T-helper 17 cell (primary cell): ENCODE data around the gene SH3BP4. TPM values are rescaled to one million over a fixed set of nuclear protein-coding genes. Genes with fewer than 3 reads are reported as not detected.
"Not testable (repeated sequence)": the region's sequence is repeated elsewhere in the genome, so short reads cannot be mapped to it uniquely, and the experiment has no call there.

Source experiments
- ATAC-seq: fragments of 150-1000 bp; cut with Tn5 transposase; 2 replicates; pipeline ENCODE4 v1.10.0; 2021; ENCODE audit warnings: mild to moderate bottlenecking, moderate library complexity
- DNase-seq, 3 donors: peaks; one replicate each; pipeline versions ENCODE4 v3.0.0 to v3.0.0-alpha.2; 2020 to 2021
- H3K9me3 ChIP-seq: one replicate; pipeline ENCODE4 v1.7.0; 2013; ENCODE audit warnings: low read length, mild to moderate bottlenecking; ENCODE audit not compliant: control insufficient read depth, poor library complexity, severe bottlenecking
- H3K27ac Mint-ChIP-seq: one replicate; pipeline ENCODE4 v1.8.0; 2022; ENCODE audit warnings: mild to moderate bottlenecking, moderate library complexity, mixed read lengths
- H3K27me3 Mint-ChIP-seq: one replicate; pipeline ENCODE4 v1.8.0; 2022; ENCODE audit warnings: mixed read lengths
- H3K36me3 Mint-ChIP-seq: one replicate; pipeline ENCODE4 v1.8.0; 2022; ENCODE audit warnings: low read depth, mixed read lengths
- H3K4me1 Mint-ChIP-seq: one replicate; pipeline ENCODE4 v1.8.0; 2022; ENCODE audit warnings: mild to moderate bottlenecking, mixed read lengths
- H3K4me3 Mint-ChIP-seq: one replicate; pipeline ENCODE4 v1.8.0; 2022; ENCODE audit warnings: mild to moderate bottlenecking, moderate library complexity, mixed read lengths
- total RNA-seq, 4 donors: library from RNA in 2 of 4; stranded (reverse) in 2 of 4; gene quantifications; one replicate each; pipeline ENCODE4 v1.2.3 and lab custom pipeline; 2022 to 2026

Gene SH3BP4
- total RNA-seq, 2 donors from 2014 or later: 0.15 to 0.94 TPM

GRCh38 chr2:235057616-235058015, 105.8 kb downstream of the SH3BP4 start:
- not testable (repeated sequence) for H3K36me3 Mint-ChIP-seq, H3K9me3 ChIP-seq, DNase-seq, H3K4me1 Mint-ChIP-seq, H3K27ac Mint-ChIP-seq, ATAC-seq, H3K4me3 Mint-ChIP-seq
- H3K27me3 Mint-ChIP-seq: peaks cover 58% of the 10 kb centered on the region

GRCh38 chr2:235059161-235059560, 107.3 kb downstream of the SH3BP4 start:
- H3K36me3 Mint-ChIP-seq: no peaks in the 10 kb centered on the region
- no peaks in the 10 kb centered on the region for H3K9me3 ChIP-seq
- H3K27me3 Mint-ChIP-seq: peaks cover 64% of the 10 kb centered on the region
- H3K4me3 Mint-ChIP-seq: no peak overlapping the region
- H3K4me1 Mint-ChIP-seq: no peaks in the 10 kb centered on the region
- no peak for DNase-seq
- no peak for ATAC-seq
- H3K27ac Mint-ChIP-seq: no peak overlapping the region

- Mint-ChIP-seq H3K4me1 (peaks cover 2% of the 10 kb centered on the region), H3K36me3 (no peaks in the 10 kb centered on the region), H3K27ac (no peak overlapping the region), H3K4me3 (no peak overlapping the region), H3K27me3 (peaks cover 54% of the 10 kb centered on the region)
- DNase-seq: no peak
- ATAC-seq: no peak
- H3K9me3 ChIP-seq: no peaks in the 10 kb centered on the region
These were observed 109.8 kb downstream of the SH3BP4 start for GRCh38 chr2:235061656-235062055.

- Mint-ChIP-seq H3K36me3 (no peaks in the 10 kb centered on the region), H3K4me3 (no peak overlapping the region), H3K27me3 (peaks cover 57% of the 10 kb centered on the region), H3K4me1 (peaks cover 2% of the 10 kb centered on the region), H3K27ac (no peak overlapping the region)
- DNase-seq (no peak), ATAC-seq (no peak)
- no peaks in the 10 kb centered on the region for H3K9me3 ChIP-seq
These were observed 111.7 kb downstream of the SH3BP4 start for GRCh38 chr2:235063471-235063961.

GRCh38 chr2:235064976-235065375, 113.2 kb downstream of the SH3BP4 start:
- Mint-ChIP-seq H3K36me3 (no peaks in the 10 kb centered on the region), H3K27ac (no peak overlapping the region), H3K4me3 (no peak overlapping the region), H3K27me3 (peaks cover 56% of the 10 kb centered on the region), H3K4me1 (peaks cover 2% of the 10 kb centered on the region)
- no peaks in the 10 kb centered on the region for H3K9me3 ChIP-seq
- ATAC-seq (no peak), DNase-seq (no peak)

- no peak for ATAC-seq
- Mint-ChIP-seq H3K27ac (no peak overlapping the region), H3K27me3 (peaks cover 50% of the 10 kb centered on the region), H3K36me3 (no peaks in the 10 kb centered on the region), H3K4me1 (peaks cover 2% of the 10 kb centered on the region), H3K4me3 (no peak overlapping the region)
- H3K9me3 ChIP-seq: no peaks in the 10 kb centered on the region
- no peak for DNase-seq
These were observed 114.7 kb downstream of the SH3BP4 start for GRCh38 chr2:235066490-235066889.

- H3K27ac Mint-ChIP-seq: no peak overlapping the region
- no peaks in the 10 kb centered on the region for H3K9me3 ChIP-seq
- DNase-seq: no peak
- peaks cover 50% of the 10 kb centered on the region for H3K27me3 Mint-ChIP-seq
- ATAC-seq: no peak
- H3K4me3 Mint-ChIP-seq: no peak overlapping the region
- H3K4me1 Mint-ChIP-seq: peaks cover 2% of the 10 kb centered on the region
- H3K36me3 Mint-ChIP-seq: no peaks in the 10 kb centered on the region
These were observed 115.1 kb downstream of the SH3BP4 start for GRCh38 chr2:235066895-235067294.

GRCh38 chr2:235068701-235069100, 116.9 kb downstream of the SH3BP4 start:
- Mint-ChIP-seq H3K27ac (no peak overlapping the region), H3K4me3 (no peak overlapping the region), H3K27me3 (peaks cover 40% of the 10 kb centered on the region), H3K4me1 (peaks cover 2% of the 10 kb centered on the region), H3K36me3 (no peaks in the 10 kb centered on the region)
- no peaks in the 10 kb centered on the region for H3K9me3 ChIP-seq
- no peak for ATAC-seq
- no peak for DNase-seq

GRCh38 chr2:235070063-235070706, 118.4 kb downstream of the SH3BP4 start:
- no peaks in the 10 kb centered on the region for H3K9me3 ChIP-seq
- no peak for ATAC-seq
- Mint-ChIP-seq H3K4me1 (no peaks in the 10 kb centered on the region), H3K36me3 (no peaks in the 10 kb centered on the region), H3K27me3 (peaks cover 28% of the 10 kb centered on the region), H3K27ac (no peak overlapping the region), H3K4me3 (no peak overlapping the region)
- DNase-seq: no peak

GRCh38 chr2:235073868-235074413, 122.1 kb downstream of the SH3BP4 start:
- peaks cover 20% of the 10 kb centered on the region for H3K27me3 Mint-ChIP-seq
- H3K9me3 ChIP-seq: no peaks in the 10 kb centered on the region
- H3K36me3 Mint-ChIP-seq: no peaks in the 10 kb centered on the region
- ATAC-seq (no peak), DNase-seq (no peak)
- H3K4me1 Mint-ChIP-seq: no peaks in the 10 kb centered on the region
- H3K4me3 Mint-ChIP-seq: no peak overlapping the region
- H3K27ac Mint-ChIP-seq: no peak overlapping the region

- H3K36me3 Mint-ChIP-seq: no peaks in the 10 kb centered on the region
- H3K27ac Mint-ChIP-seq: no peak overlapping the region
- H3K9me3 ChIP-seq: no peaks in the 10 kb centered on the region
- no peak for DNase-seq
- no peak for ATAC-seq
- no peaks in the 10 kb centered on the region for H3K4me1 Mint-ChIP-seq
- H3K27me3 Mint-ChIP-seq: peaks cover 1% of the 10 kb centered on the region
- H3K4me3 Mint-ChIP-seq: no peak overlapping the region
These were observed 125.2 kb downstream of the SH3BP4 start for GRCh38 chr2:235077046-235077445.

GRCh38 chr2:235078182-235078581, 126.4 kb downstream of the SH3BP4 start:
- Mint-ChIP-seq H3K4me3 (no peak overlapping the region), H3K27me3 (no peaks in the 10 kb centered on the region), H3K4me1 (no peaks in the 10 kb centered on the region), H3K27ac (no peak overlapping the region), H3K36me3 (no peaks in the 10 kb centered on the region)
- DNase-seq (no peak), ATAC-seq (no peak)
- H3K9me3 ChIP-seq: no peaks in the 10 kb centered on the region

- Mint-ChIP-seq H3K4me3 (no peak overlapping the region), H3K27ac (no peak overlapping the region), H3K4me1 (no peaks in the 10 kb centered on the region), H3K36me3 (no peaks in the 10 kb centered on the region), H3K27me3 (no peaks in the 10 kb centered on the region)
- DNase-seq (no peak), ATAC-seq (no peak)
- H3K9me3 ChIP-seq: no peaks in the 10 kb centered on the region
These were observed 127.2 kb downstream of the SH3BP4 start for GRCh38 chr2:235078914-235079472.

- Mint-ChIP-seq H3K27me3 (no peaks in the 10 kb centered on the region), H3K4me1 (no peaks in the 10 kb centered on the region), H3K27ac (no peak overlapping the region), H3K36me3 (no peaks in the 10 kb centered on the region), H3K4me3 (no peak overlapping the region)
- no peak for DNase-seq
- H3K9me3 ChIP-seq: no peaks in the 10 kb centered on the region
- ATAC-seq: no peak
These were observed 128.3 kb downstream of the SH3BP4 start for GRCh38 chr2:235080101-235080500.
